Osteoblast (primary cell): ENCODE measurements around the gene SLIT3. TPM values are rescaled to one million over a fixed set of nuclear protein-coding genes. Genes with fewer than 3 reads are reported as not detected.

Source experiments
- DNase-seq: peaks from one replicate; pipeline ENCODE4 v3.0.0; 2011; ENCODE audit warnings: low spot score, mixed read lengths; ENCODE audit not compliant: insufficient read length; ENCODE audit errors: missing footprints
- H2AFZ ChIP-seq: 2 replicates; pipeline ENCODE4 v1.6.0; 2011; ENCODE audit warnings: mild to moderate bottlenecking, low read length
- H3K27ac ChIP-seq: 2 replicates; pipeline ENCODE4 v1.5.1; 2011; ENCODE audit warnings: mild to moderate bottlenecking, low read depth, low read length, moderate library complexity
- H3K27me3 ChIP-seq: 2 replicates; pipeline ENCODE4 v1.6.0; 2012; ENCODE audit warnings: mild to moderate bottlenecking, control low read depth, inconsistent platforms, low read length, moderate library complexity; ENCODE audit not compliant: insufficient read depth
- H3K36me3 ChIP-seq: 2 replicates; pipeline ENCODE4 v1.5.1; 2011; ENCODE audit warnings: mild to moderate bottlenecking, low read length, control low read depth, moderate library complexity; ENCODE audit not compliant: insufficient read depth
- H3K4me1 ChIP-seq: 2 replicates; pipeline ENCODE4 v1.5.1; 2011; ENCODE audit warnings: mild to moderate bottlenecking, low read length, control low read depth, moderate library complexity; ENCODE audit not compliant: insufficient read depth
- H3K4me2 ChIP-seq: 2 replicates; pipeline ENCODE4 v1.6.0; 2011; ENCODE audit warnings: mild to moderate bottlenecking, low read length; ENCODE audit not compliant: insufficient read depth
- H3K4me3 ChIP-seq: fragments of 200-600 bp; sonication (generic); 3 replicates; pipeline ENCODE4 v1.5.1; 2012; ENCODE audit warnings: mild to moderate bottlenecking, low read length, inconsistent platforms; ENCODE audit not compliant: insufficient read depth
- H3K79me2 ChIP-seq: 2 replicates; pipeline ENCODE4 v1.6.0; 2012; ENCODE audit warnings: mild to moderate bottlenecking, low read length, control low read depth, inconsistent platforms; ENCODE audit not compliant: insufficient read depth
- H3K9me3 ChIP-seq: 2 replicates; pipeline ENCODE4 v1.5.1; 2011; ENCODE audit warnings: low read depth, low read length, control low read depth
- H4K20me1 ChIP-seq: 2 replicates; pipeline ENCODE4 v1.6.0; 2012; ENCODE audit warnings: mild to moderate bottlenecking, low read length, control low read depth; ENCODE audit not compliant: insufficient read depth
- total RNA-seq: library from RNA; depleted of rRNA; stranded (reverse); fragments of >200 nt; gene quantifications from 2 replicates; pipeline ENCODE4 v1.2.3, GENCODE V29; 2012
- TF ChIP-seq, protein P1 (sequence below): IDR thresholded peaks from 2 replicates; pipeline ENCODE4 v1.5.1; 2011; ENCODE audit warnings: mild to moderate bottlenecking, low read depth, low read length, moderate library complexity; ENCODE audit errors: extremely low read depth

Gene SLIT3
- total RNA-seq, 1 donor: 37.6 TPM

DNA sequence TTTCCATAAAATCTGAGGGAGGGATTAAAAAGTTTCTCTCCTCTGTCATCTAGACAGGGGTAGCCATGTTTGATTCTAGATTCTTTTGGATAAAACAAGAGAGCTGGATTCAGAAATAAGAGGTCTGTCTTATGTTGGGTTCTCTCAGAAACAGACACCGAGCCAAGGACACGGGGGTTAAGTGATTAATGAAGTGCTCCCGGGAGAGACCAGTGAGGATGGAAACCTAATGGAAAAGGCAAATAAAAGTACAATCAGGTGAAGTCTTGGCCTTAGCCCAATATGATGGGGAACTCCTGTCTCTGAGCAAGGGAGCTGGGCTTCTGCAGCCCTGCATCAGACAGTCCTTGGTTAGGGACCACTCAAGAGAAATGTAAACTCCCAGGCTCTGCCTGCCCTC is 413.0 kb downstream of the SLIT3 start:
- Histone ChIP-seq H3K27ac (no peak overlapping the region), H3K4me1 (no peaks in the 10 kb centered on the region), H3K4me2 (no peak overlapping the region), H3K36me3 (no peaks in the 10 kb centered on the region), H3K27me3 (no peaks in the 10 kb centered on the region), H4K20me1 (peaks cover 7% of the 10 kb centered on the region), H2AFZ (no peak overlapping the region), H3K79me2 (no peaks in the 10 kb centered on the region), H3K4me3 (no peak overlapping the region), H3K9me3 (no peaks in the 10 kb centered on the region)
- DNase-seq: no peak
- TF ChIP-seq, protein P1, sequence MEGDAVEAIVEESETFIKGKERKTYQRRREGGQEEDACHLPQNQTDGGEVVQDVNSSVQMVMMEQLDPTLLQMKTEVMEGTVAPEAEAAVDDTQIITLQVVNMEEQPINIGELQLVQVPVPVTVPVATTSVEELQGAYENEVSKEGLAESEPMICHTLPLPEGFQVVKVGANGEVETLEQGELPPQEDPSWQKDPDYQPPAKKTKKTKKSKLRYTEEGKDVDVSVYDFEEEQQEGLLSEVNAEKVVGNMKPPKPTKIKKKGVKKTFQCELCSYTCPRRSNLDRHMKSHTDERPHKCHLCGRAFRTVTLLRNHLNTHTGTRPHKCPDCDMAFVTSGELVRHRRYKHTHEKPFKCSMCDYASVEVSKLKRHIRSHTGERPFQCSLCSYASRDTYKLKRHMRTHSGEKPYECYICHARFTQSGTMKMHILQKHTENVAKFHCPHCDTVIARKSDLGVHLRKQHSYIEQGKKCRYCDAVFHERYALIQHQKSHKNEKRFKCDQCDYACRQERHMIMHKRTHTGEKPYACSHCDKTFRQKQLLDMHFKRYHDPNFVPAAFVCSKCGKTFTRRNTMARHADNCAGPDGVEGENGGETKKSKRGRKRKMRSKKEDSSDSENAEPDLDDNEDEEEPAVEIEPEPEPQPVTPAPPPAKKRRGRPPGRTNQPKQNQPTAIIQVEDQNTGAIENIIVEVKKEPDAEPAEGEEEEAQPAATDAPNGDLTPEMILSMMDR: no peak

DNA sequence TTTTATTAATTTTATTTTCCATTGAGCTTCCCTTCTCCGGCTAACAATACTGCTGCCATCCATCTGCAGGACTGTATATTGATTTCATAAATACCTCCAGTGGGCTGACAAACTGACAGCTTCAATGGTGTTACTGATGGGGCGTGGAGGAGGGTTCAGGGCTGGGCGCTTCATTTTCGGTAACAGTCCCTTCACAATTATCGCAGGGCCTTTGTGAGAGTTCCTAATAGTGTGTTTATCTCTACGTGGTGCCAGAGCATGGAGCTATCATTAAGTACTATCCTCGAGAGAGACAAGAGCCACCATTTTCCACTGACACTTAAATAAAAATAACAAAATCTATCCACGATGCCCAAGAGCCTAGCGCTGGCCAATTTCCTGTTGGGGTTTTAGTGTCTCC is 414.8 kb downstream of the SLIT3 start:
- Histone ChIP-seq H4K20me1 (peaks cover 3% of the 10 kb centered on the region), H3K4me1 (no peaks in the 10 kb centered on the region), H2AFZ (no peak overlapping the region), H3K36me3 (no peaks in the 10 kb centered on the region), H3K79me2 (no peaks in the 10 kb centered on the region), H3K27me3 (no peaks in the 10 kb centered on the region), H3K4me2 (no peak overlapping the region), H3K27ac (no peak overlapping the region), H3K4me3 (no peak overlapping the region), H3K9me3 (no peaks in the 10 kb centered on the region)
- no peak for DNase-seq
- TF ChIP-seq, protein P1: no peak

- Histone ChIP-seq H3K4me3 (no peak overlapping the region), H3K4me1 (no peaks in the 10 kb centered on the region), H3K9me3 (no peaks in the 10 kb centered on the region), H3K27me3 (no peaks in the 10 kb centered on the region), H4K20me1 (peaks cover 2% of the 10 kb centered on the region), H3K36me3 (no peaks in the 10 kb centered on the region), H3K79me2 (no peaks in the 10 kb centered on the region), H3K4me2 (no peak overlapping the region), H3K27ac (no peak overlapping the region), H2AFZ (no peak overlapping the region)
- TF ChIP-seq, protein P1: no peak
- no peak for DNase-seq
Measured at GRCh38 chr5:168885324-168886120, 415.4 kb downstream of the SLIT3 start.

DNA sequence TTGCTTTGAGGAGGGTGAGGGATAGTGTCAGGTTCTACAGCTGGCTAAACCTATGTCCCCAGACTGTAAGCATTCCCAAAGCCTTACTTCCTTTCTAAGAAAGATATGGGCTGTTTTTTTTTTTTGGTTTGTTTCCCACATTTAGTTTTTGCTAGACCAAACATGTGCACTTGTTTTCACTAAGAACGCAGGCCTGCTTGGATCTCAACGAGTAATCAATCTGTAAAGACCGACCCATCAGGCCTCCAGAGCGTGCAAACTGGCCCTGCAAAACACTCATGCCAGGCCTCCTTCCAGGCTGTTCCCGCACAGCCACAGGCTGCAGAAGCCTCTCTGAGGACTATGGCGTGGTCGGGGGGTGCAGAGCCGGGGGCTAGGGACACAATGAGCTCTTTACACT is 416.9 kb downstream of the SLIT3 start:
- H3K9me3 ChIP-seq: no peaks in the 10 kb centered on the region
- no peak for DNase-seq
- no peak overlapping the region for H3K4me2 ChIP-seq
- no peak overlapping the region for H3K4me3 ChIP-seq
- no peaks in the 10 kb centered on the region for H3K27me3 ChIP-seq
- TF ChIP-seq, protein P1: no peak
- H4K20me1 ChIP-seq: peaks cover 2% of the 10 kb centered on the region
- H3K79me2 ChIP-seq: no peaks in the 10 kb centered on the region
- no peak overlapping the region for H2AFZ ChIP-seq
- H3K27ac ChIP-seq: no peak overlapping the region
- H3K36me3 ChIP-seq: no peaks in the 10 kb centered on the region
- peaks cover 6% of the 10 kb centered on the region for H3K4me1 ChIP-seq
